PC-3 (cell line): ENCODE measurements around the gene MYO10.

Source experiments
- CTCF ChIP-seq: fragments of 300-600 bp; sonication (generic); conservative IDR thresholded peaks from 2 replicates; pipeline ENCODE4 v1.5.1; 2017; ENCODE audit warnings: antibody characterized with exemption, low read depth, mild to moderate bottlenecking, low read length
- EZH2 ChIP-seq: fragments of 300-600 bp; sonication (generic); IDR thresholded peaks from one replicate; pipeline ENCODE4 v1.6.1; 2017; ENCODE audit warnings: antibody characterized with exemption, mild to moderate bottlenecking, low read length; ENCODE audit not compliant: unreplicated experiment
- EZH2phosphoT487 ChIP-seq: fragments of 300-600 bp; sonication (generic); IDR thresholded peaks from 2 replicates; pipeline ENCODE4 v1.6.1; 2018; ENCODE audit warnings: mild to moderate bottlenecking, antibody characterized with exemption, low read length, borderline replicate concordance

- no peak for TF ChIP-seq CTCF
- no peak for TF ChIP-seq EZH2phosphoT487
- no peak for TF ChIP-seq EZH2
Observed at GRCh38 chr5:16721151-16722096, 214.7 kb downstream of the MYO10 start.
